ENCODE measurements around the gene BIRC5. TPM values are rescaled to one million over a fixed set of nuclear protein-coding genes. Genes with fewer than 3 reads are reported as not detected.
"Not testable (repeated sequence)": the region's sequence is repeated elsewhere in the genome, so short reads cannot be mapped to it uniquely, and the experiment has no call there.

Gene BIRC5
- total RNA-seq, 2 donors from 2014 or later, result 15.2 to 77.1 TPM

DNA sequence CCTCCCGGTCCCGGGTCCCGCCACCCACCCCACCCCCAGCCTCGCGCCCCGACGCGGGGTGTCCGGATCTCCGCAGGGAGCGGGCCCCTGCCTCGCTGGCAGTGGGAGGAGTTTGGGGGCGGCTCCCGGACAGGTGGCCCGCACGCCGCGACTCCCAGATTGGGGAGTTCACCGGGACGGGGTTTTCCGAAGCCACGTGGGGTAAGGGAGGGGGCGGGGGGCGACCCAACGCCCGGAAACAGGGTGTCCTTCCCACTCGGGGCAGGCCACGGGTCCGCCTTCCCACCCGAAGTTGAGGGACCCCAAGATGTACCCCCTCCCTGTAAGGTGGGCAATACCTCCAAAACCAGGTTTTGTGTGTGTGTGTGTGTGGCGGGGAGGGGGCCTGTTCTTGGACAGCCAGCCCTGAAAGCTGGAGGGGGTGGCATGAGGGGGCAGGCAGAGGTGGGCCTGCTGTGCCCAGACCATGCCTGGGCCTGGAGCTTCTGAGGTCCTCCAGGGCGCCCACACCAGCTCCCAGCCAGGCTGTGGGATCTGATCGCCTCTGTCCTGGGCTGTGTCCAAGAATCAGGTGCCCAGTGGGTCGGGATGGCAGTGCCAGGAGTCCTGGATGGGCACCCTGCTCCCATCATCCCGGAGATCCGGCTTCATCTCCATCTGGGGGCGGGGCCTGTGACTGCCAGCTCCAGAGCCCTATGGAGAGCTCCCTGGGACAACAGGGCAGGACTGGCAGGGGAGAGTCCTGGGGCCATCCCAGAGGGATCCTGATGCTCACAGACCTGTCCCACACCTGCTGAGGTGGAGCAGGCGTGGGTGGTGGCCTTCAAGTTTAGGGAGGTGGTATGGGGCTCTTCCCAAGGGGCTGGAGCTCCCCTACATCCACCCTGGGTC is 44.9 kb upstream of the BIRC5 start:
- TF ChIP-seq, protein P1, sequence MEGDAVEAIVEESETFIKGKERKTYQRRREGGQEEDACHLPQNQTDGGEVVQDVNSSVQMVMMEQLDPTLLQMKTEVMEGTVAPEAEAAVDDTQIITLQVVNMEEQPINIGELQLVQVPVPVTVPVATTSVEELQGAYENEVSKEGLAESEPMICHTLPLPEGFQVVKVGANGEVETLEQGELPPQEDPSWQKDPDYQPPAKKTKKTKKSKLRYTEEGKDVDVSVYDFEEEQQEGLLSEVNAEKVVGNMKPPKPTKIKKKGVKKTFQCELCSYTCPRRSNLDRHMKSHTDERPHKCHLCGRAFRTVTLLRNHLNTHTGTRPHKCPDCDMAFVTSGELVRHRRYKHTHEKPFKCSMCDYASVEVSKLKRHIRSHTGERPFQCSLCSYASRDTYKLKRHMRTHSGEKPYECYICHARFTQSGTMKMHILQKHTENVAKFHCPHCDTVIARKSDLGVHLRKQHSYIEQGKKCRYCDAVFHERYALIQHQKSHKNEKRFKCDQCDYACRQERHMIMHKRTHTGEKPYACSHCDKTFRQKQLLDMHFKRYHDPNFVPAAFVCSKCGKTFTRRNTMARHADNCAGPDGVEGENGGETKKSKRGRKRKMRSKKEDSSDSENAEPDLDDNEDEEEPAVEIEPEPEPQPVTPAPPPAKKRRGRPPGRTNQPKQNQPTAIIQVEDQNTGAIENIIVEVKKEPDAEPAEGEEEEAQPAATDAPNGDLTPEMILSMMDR (IDR thresholded peaks at IDR 0.05), result no peak
- Histone ChIP-seq H3K9ac (ENCODE audit: low read depth in 2 of 2, low read length in 2 of 2) (peak overlapping the region; percentile 91 to 96), H3K4me1 (peaks cover 42% of the 10 kb centered on the region), H3K27me3 (no peaks in the 10 kb centered on the region), H3K27ac (peak overlapping the region; percentile 78), H3K4me3 (peak overlapping the region; percentile 69), H3K36me3 (no peaks in the 10 kb centered on the region), H3K9me3 (no peaks in the 10 kb centered on the region)
- DNase-seq, result peak; percentile 90
- intact Hi-C loops (cut with DNase I), result no loop called here

DNA sequence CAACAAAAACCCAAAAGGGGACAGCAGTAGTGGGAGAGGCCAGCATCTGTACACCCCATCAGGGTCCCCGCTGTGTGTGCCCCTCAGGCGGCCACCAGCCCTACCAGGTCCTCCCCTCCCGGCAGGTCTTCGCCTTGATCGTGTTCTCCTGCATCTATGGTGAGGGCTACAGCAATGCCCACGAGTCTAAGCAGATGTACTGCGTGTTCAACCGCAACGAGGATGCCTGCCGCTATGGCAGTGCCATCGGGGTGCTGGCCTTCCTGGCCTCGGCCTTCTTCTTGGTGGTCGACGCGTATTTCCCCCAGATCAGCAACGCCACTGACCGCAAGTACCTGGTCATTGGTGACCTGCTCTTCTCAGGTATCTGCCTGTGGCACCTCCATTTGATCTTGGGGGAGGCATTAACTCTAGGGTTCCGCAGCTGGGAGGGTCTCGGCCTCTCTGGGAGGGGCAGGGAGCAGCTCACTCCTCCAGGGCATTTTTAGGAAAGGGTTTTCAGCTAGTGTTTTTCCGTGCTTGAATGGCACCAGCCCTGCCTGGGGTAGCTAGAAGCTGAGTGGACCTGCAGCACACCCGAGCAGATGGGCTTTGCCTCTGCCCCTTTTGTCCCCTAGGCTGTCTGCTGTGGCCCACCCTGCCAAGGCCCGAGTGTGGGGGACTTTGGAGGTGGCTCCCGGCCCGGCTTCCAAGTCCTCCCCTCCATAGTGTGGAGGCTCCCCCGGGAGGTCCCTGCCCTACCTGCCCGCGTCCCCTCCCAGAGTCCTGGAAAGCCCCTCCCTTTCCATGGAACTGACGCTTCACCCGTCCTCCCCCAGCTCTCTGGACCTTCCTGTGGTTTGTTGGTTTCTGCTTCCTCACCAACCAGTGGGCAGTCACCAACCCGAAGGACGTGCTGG is 43.1 kb upstream of the BIRC5 start:
- no peaks in the 10 kb centered on the region for H3K9me3 ChIP-seq
- TF ChIP-seq, protein P1 (IDR thresholded peaks at IDR 0.05), result no peak
- no peaks in the 10 kb centered on the region for H3K27me3 ChIP-seq
- H3K4me1 ChIP-seq, result peaks cover 57% of the 10 kb centered on the region
- H3K27ac ChIP-seq, result peak overlapping the region; percentile 88
- no peak overlapping the region for H3K4me3 ChIP-seq
- H3K36me3 ChIP-seq, result no peaks in the 10 kb centered on the region
- DNase-seq, result no peak
- peak overlapping the region; percentile 57 to 63 for H3K9ac ChIP-seq (ENCODE audit: low read depth in 2 of 2, low read length in 2 of 2)
- intact Hi-C loops (cut with DNase I), result loop anchor here (5.0 kb wide), 1 partner anchor 44 kb away; the partner anchor contains the start of gene TMC6

DNA sequence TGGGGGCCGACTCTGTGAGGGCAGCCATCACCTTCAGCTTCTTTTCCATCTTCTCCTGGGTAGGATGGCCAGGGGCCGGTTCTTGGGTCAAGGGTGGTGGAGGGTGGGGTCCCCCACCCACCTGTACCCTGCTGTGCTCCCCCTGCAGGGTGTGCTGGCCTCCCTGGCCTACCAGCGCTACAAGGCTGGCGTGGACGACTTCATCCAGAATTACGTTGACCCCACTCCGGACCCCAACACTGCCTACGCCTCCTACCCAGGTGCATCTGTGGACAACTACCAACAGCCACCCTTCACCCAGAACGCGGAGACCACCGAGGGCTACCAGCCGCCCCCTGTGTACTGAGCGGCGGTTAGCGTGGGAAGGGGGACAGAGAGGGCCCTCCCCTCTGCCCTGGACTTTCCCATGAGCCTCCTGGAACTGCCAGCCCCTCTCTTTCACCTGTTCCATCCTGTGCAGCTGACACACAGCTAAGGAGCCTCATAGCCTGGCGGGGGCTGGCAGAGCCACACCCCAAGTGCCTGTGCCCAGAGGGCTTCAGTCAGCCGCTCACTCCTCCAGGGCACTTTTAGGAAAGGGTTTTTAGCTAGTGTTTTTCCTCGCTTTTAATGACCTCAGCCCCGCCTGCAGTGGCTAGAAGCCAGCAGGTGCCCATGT is 42.3 kb upstream of the BIRC5 start:
- Histone ChIP-seq H3K4me3 (peak overlapping the region; percentile 0), H3K4me1 (peaks cover 65% of the 10 kb centered on the region), H3K9ac (ENCODE audit: low read depth in 2 of 2, low read length in 2 of 2) (peak overlapping the region; percentile 57 to 63), H3K27ac (peak overlapping the region; percentile 88)
- not testable (repeated sequence) for H3K27me3 ChIP-seq, H3K36me3 ChIP-seq, DNase-seq, H3K9me3 ChIP-seq
- intact Hi-C loops (cut with DNase I), result loop anchor here (5.0 kb wide), 1 partner anchor 44 kb away; the partner anchor contains the start of gene TMC6

DNA sequence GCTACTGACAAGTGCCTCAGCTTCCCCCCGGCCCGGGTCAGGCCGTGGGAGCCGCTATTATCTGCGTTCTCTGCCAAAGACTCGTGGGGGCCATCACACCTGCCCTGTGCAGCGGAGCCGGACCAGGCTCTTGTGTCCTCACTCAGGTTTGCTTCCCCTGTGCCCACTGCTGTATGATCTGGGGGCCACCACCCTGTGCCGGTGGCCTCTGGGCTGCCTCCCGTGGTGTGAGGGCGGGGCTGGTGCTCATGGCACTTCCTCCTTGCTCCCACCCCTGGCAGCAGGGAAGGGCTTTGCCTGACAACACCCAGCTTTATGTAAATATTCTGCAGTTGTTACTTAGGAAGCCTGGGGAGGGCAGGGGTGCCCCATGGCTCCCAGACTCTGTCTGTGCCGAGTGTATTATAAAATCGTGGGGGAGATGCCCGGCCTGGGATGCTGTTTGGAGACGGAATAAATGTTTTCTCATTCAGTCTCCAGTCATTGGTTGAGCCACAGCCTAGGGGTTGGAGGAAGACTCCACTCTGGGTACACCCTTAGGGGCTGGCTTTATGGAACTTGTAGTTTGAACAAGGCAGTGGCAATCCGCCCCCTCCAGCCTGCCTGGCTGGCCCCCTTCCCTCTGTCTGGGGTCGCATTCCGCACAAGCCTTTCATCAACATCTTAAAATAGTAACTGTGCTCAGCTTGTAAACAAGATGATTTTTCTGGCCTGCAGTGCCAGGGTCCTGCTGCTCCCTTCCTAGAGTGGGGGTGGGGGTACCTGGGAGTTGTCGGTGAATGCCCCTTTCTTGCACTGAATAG is 41.6 kb upstream of the BIRC5 start:
- Histone ChIP-seq H3K27ac (peak overlapping the region; percentile 88), H3K36me3 (no peaks in the 10 kb centered on the region), H3K4me1 (peaks cover 71% of the 10 kb centered on the region), H3K9me3 (no peaks in the 10 kb centered on the region), H3K27me3 (no peaks in the 10 kb centered on the region), H3K4me3 (peak overlapping the region; percentile 0), H3K9ac (ENCODE audit: low read depth in 2 of 2, low read length in 2 of 2) (peak overlapping the region; percentile 57 to 68)
- TF ChIP-seq, protein P1 (IDR thresholded peaks at IDR 0.05), result no peak
- intact Hi-C loops (cut with DNase I), result loop anchor here (5.0 kb wide), 1 partner anchor 45 kb away; the partner anchor contains the start of gene TMC6
- peak; percentile 90 for DNase-seq

DNA sequence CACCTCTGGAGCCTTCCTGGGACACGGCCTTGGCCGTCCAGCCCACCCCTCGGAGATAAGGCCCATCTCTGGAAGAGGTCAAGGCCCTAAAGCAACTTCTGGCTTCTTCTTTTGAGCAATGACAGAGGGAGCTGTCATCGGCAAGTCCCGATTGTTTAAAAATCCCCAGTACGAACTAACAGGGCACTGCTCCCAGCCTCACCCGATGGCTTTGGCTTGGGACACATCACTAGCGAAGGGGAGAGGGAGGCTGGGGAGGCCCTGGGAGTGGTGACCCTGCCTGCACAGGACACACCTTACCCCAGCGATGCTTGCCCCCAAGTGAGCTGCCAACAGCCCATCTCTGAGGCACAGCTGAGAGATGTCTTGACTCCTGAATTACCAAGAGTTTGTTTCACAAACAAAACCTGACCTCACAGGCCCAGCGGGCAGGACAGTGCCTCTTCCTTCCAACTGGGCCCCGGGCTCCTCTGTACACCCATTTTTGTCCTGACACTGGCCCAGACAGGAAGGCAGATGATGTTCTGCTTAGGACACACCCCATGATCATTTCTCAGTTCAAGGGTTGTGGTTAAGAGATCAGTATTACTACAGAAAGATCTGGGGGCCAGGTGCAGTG is 40.8 kb upstream of the BIRC5 start:
- H3K27ac ChIP-seq, result peak overlapping the region; percentile 88
- intact Hi-C loops (cut with DNase I), result loop anchor here (5.0 kb wide), 1 partner anchor 46 kb away; the partner anchor contains the start of gene TMC6
- H3K4me3 ChIP-seq, result no peak overlapping the region
- peaks cover 71% of the 10 kb centered on the region for H3K4me1 ChIP-seq
- TF ChIP-seq, protein P1 (IDR thresholded peaks at IDR 0.05), result no peak
- H3K9ac ChIP-seq (ENCODE audit: low read depth in 2 of 2, low read length in 2 of 2), result peak overlapping the region; percentile 56 to 68
- peak; percentile 45 for DNase-seq
- no peaks in the 10 kb centered on the region for H3K9me3 ChIP-seq
- H3K27me3 ChIP-seq, result no peaks in the 10 kb centered on the region
- no peaks in the 10 kb centered on the region for H3K36me3 ChIP-seq

Measured in colonic mucosa (tissue), 4 donors.